OCI-M2 (cell line): ENCODE data around the gene ARID1A.

Experiments used
- DNase-seq: peaks from one replicate; lab custom pipeline; 2025; ENCODE audit not compliant: unreplicated experiment; lab: John Stamatoyannopoulos, UW

The ARID1A gene

GRCh38 chr1:26758358-26758757 lies 62.5 kb downstream of the ARID1A start:
- DNase-seq: no peak

- no peak for DNase-seq
Measured at GRCh38 chr1:26759531-26759930, 63.7 kb downstream of the ARID1A start.

GRCh38 chr1:26761217-26761616 lies 65.4 kb downstream of the ARID1A start:
- no peak for DNase-seq

- DNase-seq: no peak
Measured at GRCh38 chr1:26767714-26768113, 71.9 kb downstream of the ARID1A start.

- DNase-seq: no peak
Measured at GRCh38 chr1:26768755-26769154, 72.9 kb downstream of the ARID1A start.

GRCh38 chr1:26771285-26771642 lies 75.4 kb downstream of the ARID1A start:
- DNase-seq: no peak

- no peak for DNase-seq
Measured at GRCh38 chr1:26771643-26772321, 76.0 kb downstream of the ARID1A start.

- DNase-seq: no peak
Measured at GRCh38 chr1:26772687-26773086, 76.9 kb downstream of the ARID1A start.

GRCh38 chr1:26774462-26774861 lies 78.6 kb downstream of the ARID1A start:
- no peak for DNase-seq

GRCh38 chr1:26775666-26776065 lies 79.9 kb downstream of the ARID1A start:
- DNase-seq: no peak

- DNase-seq: no peak
Measured at GRCh38 chr1:26779098-26779668, 83.4 kb downstream of the ARID1A start.

- no peak for DNase-seq
Measured at GRCh38 chr1:26780344-26780957, 84.6 kb downstream of the ARID1A start.

GRCh38 chr1:26781206-26781825 lies 85.5 kb downstream of the ARID1A start:
- DNase-seq: no peak

GRCh38 chr1:26782521-26783212 lies 86.9 kb downstream of the ARID1A start:
- no peak for DNase-seq

GRCh38 chr1:26783646-26784022 lies 87.8 kb downstream of the ARID1A start:
- no peak for DNase-seq

GRCh38 chr1:26784023-26784871 lies 88.4 kb downstream of the ARID1A start:
- DNase-seq: no peak

- DNase-seq: no peak
Measured at GRCh38 chr1:26784886-26785285, 89.1 kb downstream of the ARID1A start.

- no peak for DNase-seq
Measured at GRCh38 chr1:26785611-26786436, 90.0 kb downstream of the ARID1A start.

- no peak for DNase-seq
Measured at GRCh38 chr1:26786437-26787380, 90.9 kb downstream of the ARID1A start.
